Endothelial cell of umbilical vein (primary cell): ENCODE measurements around the gene PRELID3B. TPM values are rescaled to one million over a fixed set of nuclear protein-coding genes. Genes with fewer than 3 reads are reported as not detected.

ENCODE experiments used
- BruUV-seq: library from RNA; stranded (reverse); fragments of 400-500 nt; replicated peaks from 2 replicates; lab custom pipeline; 2021; lab: Mats Ljungman, UMichigan
- CTCF ChIA-PET: fragments of 300-600, 350-600 bp; sonication (Branson Sonifier 250); formaldehyde crosslinking; loops from one replicate; lab custom pipeline; 2021; ENCODE audit warnings: antibody characterized with exemption, inconsistent platforms; lab: Charles Lee
- POLR2A ChIA-PET: fragments of 300-600, 350-600 bp; sonication (Branson Sonifier 250); formaldehyde crosslinking; loops from one replicate; lab custom pipeline; 2021; ENCODE audit warnings: antibody characterized with exemption, inconsistent platforms; lab: Charles Lee
- DNase-seq: peaks from one replicate; pipeline ENCODE4 v3.0.0-alpha.2; 2011; ENCODE audit warnings: low read depth, low spot score
- FAIRE-seq: peaks from 2 replicates; lab custom pipeline; 2011; peaks lifted over from hg19 to GRCh38; lab: Jason Lieb, UNC
- H2AFZ ChIP-seq: 2 replicates; pipeline ENCODE4 v1.6.0; 2012; ENCODE audit warnings: low read depth, low read length, control low read depth, inconsistent platforms
- H3K27ac ChIP-seq: 2 replicates; pipeline ENCODE4 v1.5.1; 2011; ENCODE audit warnings: low read depth, mild to moderate bottlenecking, control low read depth, low read length, moderate library complexity; ENCODE audit not compliant: insufficient read depth
- H3K27me3 ChIP-seq, 2 experiments: 2 replicates each; pipeline versions ENCODE4 v1.6.0 to v1.6.1; 2011; ENCODE audit warnings: low read length in 2 of 2, mixed read lengths in 1 of 2; ENCODE audit not compliant: control insufficient read depth in 2 of 2, insufficient read depth in 2 of 2
- H3K36me3 ChIP-seq, 2 experiments: 2 replicates in 1 of 2; 3 replicates in 1 of 2; pipeline ENCODE4 v1.5.1; 2011; ENCODE audit warnings: low read length in 2 of 2, mild to moderate bottlenecking in 1 of 2, moderate library complexity in 1 of 2; ENCODE audit not compliant: control insufficient read depth in 2 of 2, insufficient read depth in 2 of 2; ENCODE audit errors: extremely low read depth in 1 of 2
- H3K4me1 ChIP-seq: 3 replicates; pipeline ENCODE4 v1.5.1; 2011; ENCODE audit warnings: mild to moderate bottlenecking, low read length; ENCODE audit not compliant: control insufficient read depth, insufficient read depth; ENCODE audit errors: extremely low read depth
- H3K4me2 ChIP-seq: 2 replicates; pipeline ENCODE4 v1.6.1; 2011; ENCODE audit warnings: low read length, control low read depth, mixed read lengths; ENCODE audit not compliant: insufficient read depth
- H3K4me3 ChIP-seq, 3 experiments: fragments of 200-600 bp in 1 of 3; sonication (generic), shearing (Covaris generic) in 1 of 3; replicated peaks in 1 of 3; 2 replicates each; pipeline ENCODE4 v1.5.1; 2011 to 2016; ENCODE audit warnings: control low read depth in 3 of 3, low read length in 3 of 3, mild to moderate bottlenecking in 2 of 3, inconsistent platforms in 1 of 3, low read depth in 1 of 3, moderate library complexity in 1 of 3; ENCODE audit not compliant: insufficient read depth in 1 of 3
- H3K79me2 ChIP-seq: 2 replicates; pipeline ENCODE4 v1.6.0; 2012; ENCODE audit warnings: low read length, inconsistent platforms; ENCODE audit not compliant: control insufficient read depth, insufficient read depth
- H3K9ac ChIP-seq: replicated peaks from 2 replicates; pipeline ENCODE3; 2011; ENCODE audit warnings: low read length, control low read depth; ENCODE audit not compliant: insufficient read depth; ENCODE audit errors: extremely low read depth
- H3K9me1 ChIP-seq: replicated peaks from 3 replicates; pipeline ENCODE4 v1.6.0; 2011; ENCODE audit warnings: mild to moderate bottlenecking, low read length; ENCODE audit not compliant: control insufficient read depth, insufficient read depth; ENCODE audit errors: extremely low read depth
- H3K9me3 ChIP-seq: replicated peaks from 2 replicates; pipeline ENCODE4 v1.5.1; 2012; ENCODE audit warnings: low read length, inconsistent platforms; ENCODE audit not compliant: control insufficient read depth, insufficient read depth
- H4K20me1 ChIP-seq: replicated peaks from 2 replicates; pipeline ENCODE3; 2011; ENCODE audit warnings: mild to moderate bottlenecking, low read length; ENCODE audit not compliant: control insufficient read depth, insufficient read depth; ENCODE audit errors: extremely low read depth
- CTCF ChIP-seq, 2 donors: IDR thresholded peaks; 1 replicate in 1 of 2; 2 replicates in 1 of 2; pipeline ENCODE4 v1.5.1; 2011; ENCODE audit warnings: low read length in 2 of 2, mild to moderate bottlenecking in 2 of 2, moderate library complexity in 2 of 2, control low read depth in 1 of 2, inconsistent platforms in 1 of 2, low read depth in 1 of 2; ENCODE audit not compliant: insufficient read depth in 1 of 2; ENCODE audit errors: extremely low read depth in 1 of 2
- EZH2 ChIP-seq: IDR thresholded peaks from 2 replicates; pipeline ENCODE4 v1.6.1; 2012; ENCODE audit warnings: borderline replicate concordance, low read depth, mild to moderate bottlenecking, moderate library complexity, low read length, inconsistent platforms; ENCODE audit not compliant: severe bottlenecking
- FOS ChIP-seq: IDR thresholded peaks from 2 replicates; pipeline ENCODE4 v1.6.1; 2011; ENCODE audit warnings: mild to moderate bottlenecking, low read length, moderate library complexity, borderline replicate concordance; ENCODE audit not compliant: insufficient read depth
- GATA2 ChIP-seq: IDR thresholded peaks from 2 replicates; pipeline ENCODE4 v1.7.0; 2011; ENCODE audit warnings: low read depth, mild to moderate bottlenecking, moderate library complexity, mixed read lengths, low read length; ENCODE audit not compliant: insufficient read length, insufficient read depth
- JUN ChIP-seq: IDR thresholded peaks from 2 replicates; pipeline ENCODE4 v1.6.1; 2011; ENCODE audit warnings: borderline replicate concordance, low read depth; ENCODE audit not compliant: insufficient read length, insufficient read depth
- MAX ChIP-seq: IDR thresholded peaks from 2 replicates; pipeline ENCODE4 v1.6.1; 2011; ENCODE audit not compliant: insufficient read depth, insufficient read length
- MYC ChIP-seq: IDR thresholded peaks from one replicate; pipeline ENCODE4 v1.6.1; 2011; ENCODE audit warnings: mild to moderate bottlenecking, low read depth, low read length
- POLR2A ChIP-seq: IDR thresholded peaks from 2 replicates; pipeline ENCODE4 v1.6.1; 2012; ENCODE audit warnings: low read depth, mild to moderate bottlenecking, control low read depth, low read length
- POLR2AphosphoS5 ChIP-seq: IDR thresholded peaks from 2 replicates; pipeline ENCODE4 v1.6.1; 2012; ENCODE audit warnings: low read depth, mild to moderate bottlenecking, control low read depth, low read length, moderate library complexity; ENCODE audit not compliant: insufficient read depth
- dilution Hi-C: fragments of 300-500 bp; cut with MboI; formaldehyde crosslinking; loops from one replicate; pipeline ENCODE4 v1.15.0; 2019; ENCODE audit warnings: low sequenced_read_pairs; ENCODE audit not compliant: extremely low pct_ligation_motif_present
- intact Hi-C: fragments of 100-400 bp; cut with micrococcal nuclease; formaldehyde crosslinking; loops from one replicate; pipeline ENCODE4 v1.10.0; 2022
- polyA plus RNA-seq, 4 experiments: library from polyadenylated mRNA; depleted of rRNA in 3 of 4; stranded (reverse) in 3 of 4; unstranded in 1 of 4; fragments of >200 nt; gene quantifications; 2 replicates each; pipeline versions ENCODE4 v1.2.1 to v1.2.3, GENCODE V29; 2011 to 2012; ENCODE audit warnings: missing spikeins in 1 of 4
- total RNA-seq: library from RNA; stranded (reverse); gene quantifications from 2 replicates; pipeline ENCODE4 v1.2.3, GENCODE V29; 2021

PRELID3B gene
- total and polyA plus RNA-seq, 2 donors (not counting 3 experiments of a cell fraction or from before 2014, with no cell fraction given): 14.9 to 57.2 TPM

GRCh38 chr20:59013959-59014608 is 28.5 kb downstream of the PRELID3B start:
- ChIA-PET CTCF (no interaction called here), POLR2A (no interaction called here)
- Histone ChIP-seq H4K20me1 (no peaks in the 10 kb centered on the region), H3K9me1 (no peaks in the 10 kb centered on the region), H3K4me3 (no peak overlapping the region), H3K4me2 (no peak overlapping the region), H3K27me3 (no peaks in the 10 kb centered on the region), H3K79me2 (no peaks in the 10 kb centered on the region), H2AFZ (no peak overlapping the region), H3K27ac (no peak overlapping the region), H3K36me3 (no peaks in the 10 kb centered on the region), H3K4me1 (peaks cover 28% of the 10 kb centered on the region), H3K9ac (no peak overlapping the region), H3K9me3 (no peaks in the 10 kb centered on the region)
- DNase-seq (no peak), FAIRE-seq (no peak)
- TF ChIP-seq FOS (no peak), GATA2 (no peak), MYC (no peak), CTCF (IDR thresholded peaks at IDR 0.05; ENCODE audit: extremely low read depth in 1 of 2, insufficient read depth in 1 of 2, low read depth in 1 of 2, low read length in 2 of 2) (no peak), MAX (no peak), POLR2A (no peak), POLR2AphosphoS5 (no peak), JUN (no peak), EZH2 (no peak)
- no TSS peak for BruUV-seq
- intact Hi-C loops (loop anchor here (10.0 kb wide), 2 partner anchors 359 to 931 kb away; partner anchors contain the start of genes FAM217B, PPP1R3D and STX16), dilution Hi-C loops (no loop called here)
